Activated CD4-positive, alpha-beta memory T cell treated with anti-CD3 and anti-CD28 coated beads for 36 hours (primary cell): ENCODE data around the gene MRPL22. TPM values are rescaled to one million over a fixed set of nuclear protein-coding genes. Genes with fewer than 3 reads are reported as not detected.
"Not testable (repeated sequence)": the region's sequence is repeated elsewhere in the genome, so short reads cannot be mapped to it uniquely, and the experiment has no call there.

Source experiments
- CTCF ChIA-PET: fragments of 350-600 bp; sonication (Branson Sonifier 250); formaldehyde crosslinking; loops from one replicate; lab custom pipeline; 2021; ENCODE audit warnings: antibody characterized with exemption, inconsistent platforms; lab: Charles Lee
- POLR2A ChIA-PET: fragments of 350-600 bp; sonication (Branson Sonifier 250); formaldehyde crosslinking; loops from one replicate; lab custom pipeline; 2021; ENCODE audit warnings: antibody characterized with exemption; lab: Charles Lee
- DNase-seq: peaks from one replicate; pipeline ENCODE4 v3.0.0-alpha.2; 2020
- H3K27ac Mint-ChIP-seq: one replicate; pipeline ENCODE4 v1.8.0; 2021; ENCODE audit warnings: mixed read lengths
- H3K27me3 Mint-ChIP-seq: one replicate; pipeline ENCODE4 v1.8.0; 2021; ENCODE audit warnings: mixed read lengths
- H3K36me3 Mint-ChIP-seq: one replicate; pipeline ENCODE4 v1.8.0; 2021; ENCODE audit warnings: mixed read lengths
- H3K4me1 Mint-ChIP-seq: one replicate; pipeline ENCODE4 v1.8.0; 2021; ENCODE audit warnings: low read depth, mixed read lengths
- H3K4me3 Mint-ChIP-seq: one replicate; pipeline ENCODE4 v1.8.0; 2021; ENCODE audit warnings: mild to moderate bottlenecking, mixed read lengths
- H3K9me3 Mint-ChIP-seq: one replicate; pipeline ENCODE4 v1.8.0; 2021; ENCODE audit warnings: mixed read lengths
- intact Hi-C: fragments of 100-400 bp; cut with micrococcal nuclease; formaldehyde crosslinking; loops from one replicate; pipeline ENCODE4 v1.15.1; 2023
- total RNA-seq, 2 experiments: library from RNA; stranded (reverse); gene quantifications; one replicate each; pipeline ENCODE4 v1.2.3, GENCODE V29; 2021

The MRPL22 gene
- total RNA-seq, 2 experiments from 2014 or later = 80.8 to 82.2 TPM

- Mint-ChIP-seq H3K4me1 (no peaks in the 10 kb centered on the region), H3K4me3 (no peak overlapping the region), H3K27ac (no peak overlapping the region), H3K27me3 (no peaks in the 10 kb centered on the region), H3K36me3 (peaks cover 18% of the 10 kb centered on the region), H3K9me3 (peaks cover 8% of the 10 kb centered on the region)
- ChIA-PET POLR2A (no interaction called here), CTCF (interaction anchor here (1.2 to 1.3 kb wide), 3 partner anchors 26 to 55 kb away, joined by 4 to 6 read pairs (median 4); no protein-coding TSS in a partner anchor)
- DNase-seq = no peak
- intact Hi-C loops = no loop called here
Measured at GRCh38 chr5:154972476-154973080, 31.7 kb downstream of the MRPL22 start.

GRCh38 chr5:154976082-154976481 is 35.2 kb downstream of the MRPL22 start:
- not testable (repeated sequence) for H3K36me3 Mint-ChIP-seq

GRCh38 chr5:154977409-154977808 is 36.5 kb downstream of the MRPL22 start:
- Mint-ChIP-seq H3K9me3 (peaks cover 8% of the 10 kb centered on the region), H3K36me3 (peaks cover 2% of the 10 kb centered on the region), H3K4me3 (no peak overlapping the region), H3K4me1 (no peaks in the 10 kb centered on the region), H3K27me3 (no peaks in the 10 kb centered on the region), H3K27ac (no peak overlapping the region)
- DNase-seq = no peak
- ChIA-PET POLR2A (no interaction called here), CTCF (no interaction called here)
- intact Hi-C loops = no loop called here

More at GRCh38 chr5:154976082-154976481, 35.2 kb downstream of the MRPL22 start:
- H3K4me3 Mint-ChIP-seq, intact Hi-C loops, DNase-seq, H3K9me3 Mint-ChIP-seq, H3K27me3 Mint-ChIP-seq, H3K4me1 Mint-ChIP-seq, H3K27ac Mint-ChIP-seq, CTCF ChIA-PET, POLR2A ChIA-PET: not testable (repeated sequence)

- POLR2A ChIA-PET, H3K27me3 Mint-ChIP-seq, DNase-seq, intact Hi-C loops, H3K36me3 Mint-ChIP-seq, CTCF ChIA-PET, H3K4me3 Mint-ChIP-seq, H3K4me1 Mint-ChIP-seq, H3K27ac Mint-ChIP-seq, H3K9me3 Mint-ChIP-seq: not testable (repeated sequence)
Measured at GRCh38 chr5:154978294-154978693, 37.4 kb downstream of the MRPL22 start.

GRCh38 chr5:154984946-154985516 is 44.2 kb downstream of the MRPL22 start:
- H3K27me3 Mint-ChIP-seq = peaks cover 10% of the 10 kb centered on the region
- H3K36me3 Mint-ChIP-seq = no peaks in the 10 kb centered on the region
- ChIA-PET CTCF (no interaction called here), POLR2A (no interaction called here)
- no peaks in the 10 kb centered on the region for H3K9me3 Mint-ChIP-seq
- no peak overlapping the region for H3K27ac Mint-ChIP-seq
- no peak for DNase-seq
- no peaks in the 10 kb centered on the region for H3K4me1 Mint-ChIP-seq
- H3K4me3 Mint-ChIP-seq = no peak overlapping the region
- intact Hi-C loops = no loop called here

- no peak overlapping the region for H3K27ac Mint-ChIP-seq
- ChIA-PET POLR2A (no interaction called here), CTCF (no interaction called here)
- peaks cover 10% of the 10 kb centered on the region for H3K27me3 Mint-ChIP-seq
- no peaks in the 10 kb centered on the region for H3K4me1 Mint-ChIP-seq
- no peak for DNase-seq
- no peaks in the 10 kb centered on the region for H3K36me3 Mint-ChIP-seq
- no peaks in the 10 kb centered on the region for H3K9me3 Mint-ChIP-seq
- no peak overlapping the region for H3K4me3 Mint-ChIP-seq
- intact Hi-C loops = no loop called here
Measured at GRCh38 chr5:154986151-154986550, 45.3 kb downstream of the MRPL22 start.

GRCh38 chr5:154989626-154990025 is 48.8 kb downstream of the MRPL22 start:
- POLR2A ChIA-PET = no interaction called here
- H3K36me3 Mint-ChIP-seq = no peaks in the 10 kb centered on the region
- CTCF ChIA-PET = no interaction called here
- no peak overlapping the region for H3K27ac Mint-ChIP-seq
- no peaks in the 10 kb centered on the region for H3K9me3 Mint-ChIP-seq
- intact Hi-C loops = no loop called here
- H3K27me3 Mint-ChIP-seq = peaks cover 10% of the 10 kb centered on the region
- no peak overlapping the region for H3K4me3 Mint-ChIP-seq
- no peaks in the 10 kb centered on the region for H3K4me1 Mint-ChIP-seq
- no peak for DNase-seq

- Mint-ChIP-seq H3K9me3 (no peaks in the 10 kb centered on the region), H3K27ac (no peak overlapping the region), H3K36me3 (no peaks in the 10 kb centered on the region), H3K27me3 (peaks cover 5% of the 10 kb centered on the region), H3K4me1 (no peaks in the 10 kb centered on the region), H3K4me3 (no peak overlapping the region)
- no peak for DNase-seq
- intact Hi-C loops = no loop called here
- ChIA-PET CTCF (no interaction called here), POLR2A (no interaction called here)
Measured at GRCh38 chr5:154993461-154993860, 52.6 kb downstream of the MRPL22 start.

GRCh38 chr5:154995679-154996078 is 54.8 kb downstream of the MRPL22 start:
- Mint-ChIP-seq H3K36me3 (no peaks in the 10 kb centered on the region), H3K27ac (no peak overlapping the region), H3K27me3 (peaks cover 9% of the 10 kb centered on the region), H3K4me3 (no peak overlapping the region), H3K9me3 (no peaks in the 10 kb centered on the region), H3K4me1 (no peaks in the 10 kb centered on the region)
- ChIA-PET POLR2A (no interaction called here), CTCF (interaction anchor here (1.3 kb wide), 1 partner anchor 8 kb away, joined by 3 read pairs; no protein-coding TSS in a partner anchor)
- intact Hi-C loops = no loop called here
- DNase-seq = no peak

- Mint-ChIP-seq H3K4me3 (no peak overlapping the region), H3K9me3 (no peaks in the 10 kb centered on the region), H3K27me3 (peaks cover 18% of the 10 kb centered on the region)
Measured at GRCh38 chr5:154997746-154998145, 56.9 kb downstream of the MRPL22 start.

GRCh38 chr5:154999865-155000264 is 59.0 kb downstream of the MRPL22 start:
- intact Hi-C loops = no loop called here
- POLR2A ChIA-PET = no interaction called here
- peaks cover 18% of the 10 kb centered on the region for H3K27me3 Mint-ChIP-seq
- no peak for DNase-seq
- H3K36me3 Mint-ChIP-seq = no peaks in the 10 kb centered on the region
- no peaks in the 10 kb centered on the region for H3K4me1 Mint-ChIP-seq
- CTCF ChIA-PET = no interaction called here
- no peak overlapping the region for H3K4me3 Mint-ChIP-seq
- H3K27ac Mint-ChIP-seq = no peak overlapping the region
- H3K9me3 Mint-ChIP-seq = no peaks in the 10 kb centered on the region

More at GRCh38 chr5:154997746-154998145, 56.9 kb downstream of the MRPL22 start:
- Mint-ChIP-seq H3K4me1 (no peaks in the 10 kb centered on the region), H3K27ac (no peak overlapping the region), H3K36me3 (no peaks in the 10 kb centered on the region)
- DNase-seq = no peak
- ChIA-PET CTCF (interaction anchor here (0.9 kb wide), 1 partner anchor 29 kb away, joined by 3 read pairs; no protein-coding TSS in a partner anchor), POLR2A (no interaction called here)
- intact Hi-C loops = no loop called here

GRCh38 chr5:155001523-155001922 is 60.6 kb downstream of the MRPL22 start:
- H3K36me3 Mint-ChIP-seq = no peaks in the 10 kb centered on the region
- no peaks in the 10 kb centered on the region for H3K9me3 Mint-ChIP-seq
- H3K27ac Mint-ChIP-seq = no peak overlapping the region
- CTCF ChIA-PET = no interaction called here
- no peak for DNase-seq
- H3K27me3 Mint-ChIP-seq = peaks cover 21% of the 10 kb centered on the region
- no peaks in the 10 kb centered on the region for H3K4me1 Mint-ChIP-seq
- intact Hi-C loops = no loop called here
- POLR2A ChIA-PET = no interaction called here
- H3K4me3 Mint-ChIP-seq = no peak overlapping the region

- intact Hi-C loops, H3K4me1 Mint-ChIP-seq, DNase-seq, H3K9me3 Mint-ChIP-seq, H3K4me3 Mint-ChIP-seq, H3K36me3 Mint-ChIP-seq, H3K27ac Mint-ChIP-seq, POLR2A ChIA-PET: not testable (repeated sequence)
- CTCF ChIA-PET = interaction anchor here (0.7 kb wide), 1 partner anchor 94 kb away, joined by 3 read pairs; no protein-coding TSS in a partner anchor
- peaks cover 18% of the 10 kb centered on the region for H3K27me3 Mint-ChIP-seq
Measured at GRCh38 chr5:155002722-155003121, 61.8 kb downstream of the MRPL22 start.
